Subcutaneous adipose tissue (tissue), 4 donors: Measurements from ENCODE around the gene TPRN. TPM values are rescaled to one million over a fixed set of nuclear protein-coding genes. Genes with fewer than 3 reads are reported as not detected.

Source experiments
- CTCF ChIP-seq: fragments of 450-650 bp; IDR thresholded peaks from one replicate; pipeline ENCODE4 v1.5.1; 2016; ENCODE audit warnings: low read depth, mild to moderate bottlenecking, control low read depth, antibody characterized with exemption, moderate library complexity
- total RNA-seq, 4 donors: library from RNA; depleted of rRNA; stranded (reverse); fragments of >200 nt; gene quantifications; one replicate each; pipeline ENCODE4 v1.1.0, GENCODE V29; 2016

The TPRN gene
- total RNA-seq, 4 donors from 2014 or later, result 1.8 to 10.5 (median 4.9) TPM

GRCh38 chr9:137171149-137171900, 29.2 kb downstream of the TPRN start:
- TF ChIP-seq CTCF, result no peak

- no peak for TF ChIP-seq CTCF
Measured at GRCh38 chr9:137170486-137171148, 29.9 kb downstream of the TPRN start.

GRCh38 chr9:137169896-137170358, 30.6 kb downstream of the TPRN start, which contains the start of gene LRRC26:
TSS of gene LRRC26 (minus strand) at chr9:137170051. CDS start at chr9:137169943, 108 bp downstream.
- no peak for TF ChIP-seq CTCF

- TF ChIP-seq CTCF, result no peak
Measured at GRCh38 chr9:137168904-137169856, 31.4 kb downstream of the TPRN start.

- TF ChIP-seq CTCF, result no peak
Measured at GRCh38 chr9:137168573-137168903, 32.0 kb downstream of the TPRN start.

- no peak for TF ChIP-seq CTCF
Measured at GRCh38 chr9:137167747-137168572, 32.6 kb downstream of the TPRN start.
